Stimulated activated CD4-positive, alpha-beta T cell treated with anti-CD3 and anti-CD28 coated beads, Interleukin-4, amount 100 ng/mL, for 1 hour (primary cell): ENCODE measurements around the gene LRRC4C.

Experiments
- DNase-seq: peaks from one replicate; pipeline ENCODE4 v3.0.0-alpha.2; 2020

The LRRC4C gene

GRCh38 chr11:40842750-40843339 lies 616.6 kb downstream of the LRRC4C start:
- DNase-seq, result no peak

- no peak for DNase-seq
Measured at GRCh38 chr11:40841231-40841630, 618.2 kb downstream of the LRRC4C start.

- no peak for DNase-seq
Measured at GRCh38 chr11:40838181-40838683, 621.2 kb downstream of the LRRC4C start.

GRCh38 chr11:40827116-40827515 lies 632.3 kb downstream of the LRRC4C start:
- DNase-seq, result no peak

GRCh38 chr11:40826601-40827000 lies 632.9 kb downstream of the LRRC4C start:
- DNase-seq, result no peak

GRCh38 chr11:40825201-40825834 lies 634.1 kb downstream of the LRRC4C start:
- DNase-seq, result no peak

GRCh38 chr11:40819230-40819629 lies 640.2 kb downstream of the LRRC4C start:
- DNase-seq, result no peak

- DNase-seq, result no peak
Measured at GRCh38 chr11:40816976-40817375, 642.5 kb downstream of the LRRC4C start.

GRCh38 chr11:40797981-40798380 lies 661.5 kb downstream of the LRRC4C start:
- no peak for DNase-seq

GRCh38 chr11:40787224-40787623 lies 672.2 kb downstream of the LRRC4C start:
- no peak for DNase-seq

- no peak for DNase-seq
Measured at GRCh38 chr11:40763046-40763445, 696.4 kb downstream of the LRRC4C start.

GRCh38 chr11:40759341-40759740 lies 700.1 kb downstream of the LRRC4C start:
- DNase-seq, result no peak

- no peak for DNase-seq
Measured at GRCh38 chr11:40754297-40754696, 705.2 kb downstream of the LRRC4C start.

- no peak for DNase-seq
Measured at GRCh38 chr11:40746282-40746681, 713.2 kb downstream of the LRRC4C start.

- DNase-seq, result no peak
Measured at GRCh38 chr11:40732132-40732531, 727.3 kb downstream of the LRRC4C start.

GRCh38 chr11:40722179-40722795 lies 737.2 kb downstream of the LRRC4C start:
- no peak for DNase-seq

- DNase-seq, result no peak
Measured at GRCh38 chr11:40716344-40717130, 742.9 kb downstream of the LRRC4C start.

GRCh38 chr11:40713083-40713482 lies 746.4 kb downstream of the LRRC4C start:
- no peak for DNase-seq

GRCh38 chr11:40701027-40701426 lies 758.4 kb downstream of the LRRC4C start:
- no peak for DNase-seq

- no peak for DNase-seq
Measured at GRCh38 chr11:40689823-40690222, 769.6 kb downstream of the LRRC4C start.

- DNase-seq, result no peak
Measured at GRCh38 chr11:40688369-40688768, 771.1 kb downstream of the LRRC4C start.

- DNase-seq, result no peak
Measured at GRCh38 chr11:40686765-40687164, 772.7 kb downstream of the LRRC4C start.

- DNase-seq, result no peak
Measured at GRCh38 chr11:40683010-40683409, 776.4 kb downstream of the LRRC4C start.

- no peak for DNase-seq
Measured at GRCh38 chr11:40679276-40679675, 780.2 kb downstream of the LRRC4C start.
